Activated CD8-positive, alpha-beta memory T cell treated with anti-CD3 and anti-CD28 coated beads, Interleukin-2, amount 10 ng/mL, durations not matched to agents 7 days and 5 days (primary cell): ENCODE data around the gene RNF103. TPM values are rescaled to one million over a fixed set of nuclear protein-coding genes. Genes with fewer than 3 reads are reported as not detected.

Experiments used
- ATAC-seq: fragments of 150-1000 bp; cut with Tn5 transposase; one replicate; pipeline ENCODE4 v1.10.0; 2021; ENCODE audit warnings: moderate library complexity
- CTCF ChIA-PET: fragments of 350-600 bp; sonication (Branson Sonifier 250); formaldehyde crosslinking; loops from one replicate; lab custom pipeline; 2021; ENCODE audit warnings: antibody characterized with exemption; lab: Charles Lee
- DNase-seq: peaks from one replicate; pipeline ENCODE4 v3.0.0-alpha.2; 2020
- H3K27ac Mint-ChIP-seq: one replicate; pipeline ENCODE4 v1.8.0; 2021; ENCODE audit warnings: mild to moderate bottlenecking, mixed read lengths
- H3K27me3 Mint-ChIP-seq: one replicate; pipeline ENCODE4 v1.8.0; 2021; ENCODE audit warnings: mixed read lengths
- H3K36me3 Mint-ChIP-seq: one replicate; pipeline ENCODE4 v1.8.0; 2021; ENCODE audit warnings: mild to moderate bottlenecking, mixed read lengths
- H3K4me1 Mint-ChIP-seq: one replicate; pipeline ENCODE4 v1.8.0; 2021; ENCODE audit warnings: mixed read lengths
- H3K4me3 Mint-ChIP-seq: one replicate; pipeline ENCODE4 v1.8.0; 2021; ENCODE audit warnings: mild to moderate bottlenecking, moderate library complexity, mixed read lengths
- H3K9me3 Mint-ChIP-seq: one replicate; pipeline ENCODE4 v1.8.0; 2022; ENCODE audit warnings: low read depth, mixed read lengths
- total RNA-seq, 2 experiments: library from RNA; stranded (reverse); gene quantifications; one replicate each; pipeline ENCODE4 v1.2.3, GENCODE V29; 2021

RNF103 gene
- total RNA-seq, 2 experiments from 2014 or later, result 12.9 to 13.1 TPM

DNA sequence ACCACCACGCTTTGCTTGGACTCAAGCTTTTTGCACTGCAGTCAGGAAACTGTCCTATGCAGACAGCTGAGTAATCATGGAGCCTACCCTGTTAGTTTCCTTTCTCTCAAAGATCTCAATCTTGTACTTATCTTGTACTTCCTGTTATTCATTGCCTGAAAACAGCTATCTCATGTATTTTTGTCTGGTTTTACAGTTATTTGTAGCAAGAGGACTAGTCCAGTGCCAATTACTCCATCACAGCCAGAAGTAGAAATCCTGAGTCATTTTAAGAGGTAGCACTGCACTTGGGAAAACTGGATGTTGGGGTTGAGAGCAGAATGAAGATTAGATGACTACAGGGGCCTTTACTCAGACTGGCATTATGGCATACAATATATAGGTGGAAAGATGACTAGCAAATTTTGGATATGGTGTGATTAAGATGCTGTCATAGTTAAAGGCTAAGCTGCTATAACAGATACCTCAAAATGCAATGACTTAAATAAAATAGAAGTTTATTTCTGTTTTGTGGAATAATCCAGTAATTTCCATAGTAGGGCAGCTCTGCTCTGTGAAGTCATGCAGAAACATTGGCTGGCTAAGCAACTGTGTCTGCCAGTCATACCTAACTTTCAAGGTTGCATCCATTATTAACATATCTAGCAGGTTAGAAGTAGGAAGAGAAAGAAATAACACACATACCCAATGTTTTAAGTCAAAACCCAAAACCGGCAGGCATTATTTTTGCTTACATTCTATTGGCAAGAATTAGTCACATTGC, 39.3 kb downstream of the RNF103 start:
- Mint-ChIP-seq H3K27ac (peak overlapping the region; percentile 76), H3K27me3 (peaks cover 5% of the 10 kb centered on the region), H3K36me3 (peaks cover 11% of the 10 kb centered on the region), H3K4me3 (no peak overlapping the region), H3K4me1 (peaks cover 12% of the 10 kb centered on the region), H3K9me3 (peaks cover 6% of the 10 kb centered on the region)
- DNase-seq (no peak), ATAC-seq (peak; percentile 89)
- CTCF ChIA-PET, result interaction anchor here (1.0 kb wide), 1 partner anchor 15 kb away, joined by 4 read pairs; no protein-coding TSS in a partner anchor

DNA sequence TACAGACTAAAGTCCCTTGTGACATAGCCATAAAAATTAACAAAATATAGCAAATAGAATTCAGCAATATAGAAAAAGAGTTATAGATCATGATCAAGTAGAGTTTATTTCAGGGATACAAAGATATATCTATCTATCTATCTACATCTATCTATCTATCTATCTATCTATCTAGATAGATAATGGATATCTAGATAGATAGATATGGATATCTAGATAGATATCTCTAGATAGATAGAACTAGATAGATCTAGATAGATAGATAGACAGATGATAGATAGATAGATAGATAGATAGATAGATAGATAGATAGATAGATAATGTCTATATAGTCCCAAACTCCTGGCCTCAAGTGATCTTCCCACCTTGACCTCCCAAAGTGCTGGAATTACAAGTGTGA, 43.1 kb downstream of the RNF103 start:
- CTCF ChIA-PET, result no interaction called here
- ATAC-seq (no peak), DNase-seq (no peak)
- Mint-ChIP-seq H3K36me3 (peaks cover 10% of the 10 kb centered on the region), H3K4me1 (peaks cover 12% of the 10 kb centered on the region), H3K9me3 (peaks cover 6% of the 10 kb centered on the region), H3K27me3 (peaks cover 5% of the 10 kb centered on the region), H3K27ac (no peak overlapping the region), H3K4me3 (no peak overlapping the region)

DNA sequence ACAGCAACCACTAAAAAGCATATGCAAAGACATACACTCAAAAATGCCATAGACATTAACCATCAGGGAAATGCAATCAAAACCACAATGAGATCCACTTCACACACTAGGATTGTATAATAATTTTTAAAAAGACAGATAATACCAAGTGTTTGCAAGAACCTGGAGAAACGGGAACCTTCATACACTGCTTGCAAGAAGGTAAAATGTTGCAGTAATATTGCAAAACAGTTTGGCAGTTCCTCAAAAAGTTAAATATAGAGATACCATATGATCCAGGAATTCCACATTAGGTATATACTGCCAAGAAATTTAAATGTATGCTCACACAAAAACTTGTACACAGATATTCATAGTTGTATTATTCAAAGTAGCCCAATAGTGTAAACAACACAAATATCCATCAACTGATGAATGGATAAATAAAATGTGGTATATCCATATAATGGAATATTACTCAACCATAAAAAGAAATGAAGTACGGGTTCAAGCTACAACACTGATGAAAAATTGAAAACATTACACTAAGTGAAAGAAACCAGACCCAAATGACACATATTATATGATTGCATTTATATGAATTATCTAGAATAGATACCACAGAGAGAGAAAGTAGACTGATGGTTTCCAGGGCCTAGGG, 45.7 kb downstream of the RNF103 start:
- ATAC-seq (no peak), DNase-seq (no peak)
- H3K4me1 Mint-ChIP-seq, result peaks cover 2% of the 10 kb centered on the region
- no peaks in the 10 kb centered on the region for H3K36me3 Mint-ChIP-seq
- H3K9me3 Mint-ChIP-seq, result peaks cover 2% of the 10 kb centered on the region
- CTCF ChIA-PET, result no interaction called here
- peaks cover 5% of the 10 kb centered on the region for H3K27me3 Mint-ChIP-seq
- H3K27ac Mint-ChIP-seq, result no peak overlapping the region
- no peak overlapping the region for H3K4me3 Mint-ChIP-seq

- Mint-ChIP-seq H3K4me3 (no peak overlapping the region), H3K4me1 (no peaks in the 10 kb centered on the region), H3K27me3 (peaks cover 2% of the 10 kb centered on the region), H3K27ac (no peak overlapping the region), H3K9me3 (no peaks in the 10 kb centered on the region), H3K36me3 (peaks cover 2% of the 10 kb centered on the region)
- CTCF ChIA-PET, result no interaction called here
- DNase-seq (no peak), ATAC-seq (no peak)
Measured at GRCh38 chr2:86570059-86570458, 53.6 kb downstream of the RNF103 start.

GRCh38 chr2:86566821-86567190, 56.9 kb downstream of the RNF103 start:
- CTCF ChIA-PET, result no interaction called here
- Mint-ChIP-seq H3K4me1 (peaks cover 20% of the 10 kb centered on the region), H3K27ac (no peak overlapping the region), H3K36me3 (peaks cover 2% of the 10 kb centered on the region), H3K27me3 (peaks cover 2% of the 10 kb centered on the region), H3K4me3 (no peak overlapping the region), H3K9me3 (no peaks in the 10 kb centered on the region)
- ATAC-seq, result no peak
- no peak for DNase-seq

GRCh38 chr2:86566158-86566820, 57.4 kb downstream of the RNF103 start:
- CTCF ChIA-PET, result no interaction called here
- H3K27ac Mint-ChIP-seq, result no peak overlapping the region
- peaks cover 2% of the 10 kb centered on the region for H3K36me3 Mint-ChIP-seq
- H3K4me3 Mint-ChIP-seq, result no peak overlapping the region
- ATAC-seq (no peak), DNase-seq (no peak)
- peaks cover 2% of the 10 kb centered on the region for H3K27me3 Mint-ChIP-seq
- no peaks in the 10 kb centered on the region for H3K9me3 Mint-ChIP-seq
- H3K4me1 Mint-ChIP-seq, result peaks cover 25% of the 10 kb centered on the region

DNA sequence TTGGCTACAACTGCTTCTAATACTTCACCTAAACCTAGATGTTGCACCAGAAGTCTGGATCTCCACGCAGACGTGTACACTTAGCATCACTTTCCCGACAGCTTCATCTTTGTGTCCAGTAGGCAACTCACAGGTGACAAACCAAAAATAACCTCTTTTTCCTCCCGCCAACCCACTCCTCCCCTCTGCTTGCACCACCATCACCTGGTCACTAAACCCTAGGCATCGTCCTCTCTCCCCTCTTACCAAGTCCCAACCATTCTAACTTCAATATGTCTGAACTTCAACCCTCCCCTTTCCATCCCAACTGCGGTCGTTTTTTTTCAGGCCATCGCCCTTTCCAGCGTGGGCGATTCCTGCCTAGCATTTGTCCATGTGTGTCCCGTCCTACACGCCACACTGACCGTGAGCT, 60.0 kb downstream of the RNF103 start:
- peak overlapping the region; percentile 82 for H3K4me3 Mint-ChIP-seq
- peaks cover 13% of the 10 kb centered on the region for H3K36me3 Mint-ChIP-seq
- no peaks in the 10 kb centered on the region for H3K9me3 Mint-ChIP-seq
- H3K27me3 Mint-ChIP-seq, result no peaks in the 10 kb centered on the region
- H3K27ac Mint-ChIP-seq, result peak overlapping the region; percentile 97
- peaks cover 33% of the 10 kb centered on the region for H3K4me1 Mint-ChIP-seq
- DNase-seq, result no peak
- no peak for ATAC-seq
- CTCF ChIA-PET, result interaction anchor here (0.6 kb wide), 1 partner anchor 761 kb away, joined by 3 read pairs; no protein-coding TSS in a partner anchor

DNA sequence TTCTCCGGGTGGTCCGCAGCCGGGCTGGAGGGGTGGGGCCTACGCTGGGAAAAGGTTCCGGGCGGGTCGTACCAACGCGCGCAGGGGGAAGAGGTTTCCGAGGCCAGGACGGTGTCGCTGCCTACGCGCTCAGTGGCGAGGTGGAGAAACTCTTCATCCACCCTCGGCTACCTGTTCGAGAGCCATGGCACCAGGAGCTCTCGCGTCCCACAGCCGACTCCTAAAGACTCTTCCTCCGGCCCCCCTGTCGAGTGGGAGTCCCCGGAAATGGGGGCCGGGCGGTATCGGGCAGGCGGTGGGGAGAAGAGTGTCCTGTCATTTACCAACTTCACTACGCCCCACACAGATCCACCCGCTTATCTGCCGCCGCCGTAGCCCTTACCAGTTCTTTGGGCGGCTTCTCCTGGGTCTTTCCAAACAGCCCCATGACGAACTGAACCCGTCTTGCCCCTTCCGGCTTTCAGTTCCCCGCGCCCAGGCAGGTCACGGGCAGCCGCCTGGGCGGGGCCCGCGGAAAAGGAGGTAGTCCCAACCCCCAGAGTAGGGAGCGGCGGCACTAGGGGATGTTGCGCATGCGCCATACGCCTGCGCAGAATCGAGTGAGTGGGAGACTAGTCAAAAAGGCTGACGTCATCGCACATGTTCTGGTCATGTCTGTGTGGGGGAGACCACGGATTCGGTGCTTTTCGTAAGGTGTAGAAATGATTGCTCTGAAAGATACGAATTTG, 60.6 kb downstream of the RNF103 start, which contains the start of gene CHMP3:
CHMP3 (minus strand) TSS at position 522 of the 728 bp plus-strand sequence; CDS start at position 427, 95 bp downstream.
- Mint-ChIP-seq H3K27me3 (no peaks in the 10 kb centered on the region), H3K4me3 (peak within 1 kb of the TSS; percentile 82), H3K4me1 (peaks cover 37% of the 10 kb centered on the region), H3K9me3 (no peaks in the 10 kb centered on the region), H3K27ac (peak within 1 kb of the TSS; percentile 97), H3K36me3 (peaks cover 17% of the 10 kb centered on the region)
- peak; percentile 93 for ATAC-seq
- DNase-seq, result peak; percentile 98
- CTCF ChIA-PET, result interaction anchor here (0.6 to 1.0 kb wide), 3 partner anchors 9 to 760 kb away, joined by 3 to 4 read pairs (median 4); no protein-coding TSS in a partner anchor

- H3K9me3 Mint-ChIP-seq, result no peaks in the 10 kb centered on the region
- H3K4me3 Mint-ChIP-seq, result peak overlapping the region; percentile 82
- H3K27me3 Mint-ChIP-seq, result no peaks in the 10 kb centered on the region
- DNase-seq, result no peak
- H3K27ac Mint-ChIP-seq, result peak overlapping the region; percentile 97
- CTCF ChIA-PET, result interaction anchor here (0.7 to 1.0 kb wide), 3 partner anchors 10 to 341 kb away, joined by 3 to 4 read pairs (median 4); no protein-coding TSS in a partner anchor
- H3K36me3 Mint-ChIP-seq, result peaks cover 17% of the 10 kb centered on the region
- H3K4me1 Mint-ChIP-seq, result peaks cover 37% of the 10 kb centered on the region
- ATAC-seq, result no peak
Measured at GRCh38 chr2:86562485-86562921, 61.2 kb downstream of the RNF103 start.

- no peaks in the 10 kb centered on the region for H3K9me3 Mint-ChIP-seq
- H3K4me1 Mint-ChIP-seq, result peaks cover 32% of the 10 kb centered on the region
Measured at GRCh38 chr2:86557836-86558235, 65.8 kb downstream of the RNF103 start.

DNA sequence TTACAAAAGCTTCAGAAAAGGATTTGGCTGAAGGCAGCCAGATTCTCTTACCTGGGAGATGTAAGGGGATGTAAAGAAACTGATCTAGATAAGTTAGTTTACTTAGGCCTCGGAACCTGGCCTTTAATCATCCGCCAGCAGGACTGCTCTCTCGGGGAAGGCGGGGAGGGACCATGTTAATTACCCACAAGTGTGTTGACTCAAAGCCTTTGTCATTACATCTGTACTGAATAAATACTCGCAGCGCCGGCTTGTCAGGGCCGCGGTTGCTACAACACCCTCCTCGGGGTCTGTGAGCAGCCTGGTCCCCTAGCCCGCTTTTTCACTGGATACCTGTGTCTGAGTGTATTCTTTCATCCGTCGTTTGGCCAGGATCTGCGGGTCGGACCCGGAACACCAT, 67.2 kb downstream of the RNF103 start:
- H3K4me3 Mint-ChIP-seq, result no peak overlapping the region
- no peaks in the 10 kb centered on the region for H3K9me3 Mint-ChIP-seq
- no peaks in the 10 kb centered on the region for H3K27me3 Mint-ChIP-seq
- H3K36me3 Mint-ChIP-seq, result peaks cover 44% of the 10 kb centered on the region
- no peak overlapping the region for H3K27ac Mint-ChIP-seq
- DNase-seq, result no peak
- CTCF ChIA-PET, result no interaction called here
- peaks cover 26% of the 10 kb centered on the region for H3K4me1 Mint-ChIP-seq
- ATAC-seq, result no peak

More at GRCh38 chr2:86557836-86558235, 65.8 kb downstream of the RNF103 start:
- no peak for ATAC-seq
- Mint-ChIP-seq H3K27ac (no peak overlapping the region), H3K36me3 (peaks cover 32% of the 10 kb centered on the region), H3K4me3 (no peak overlapping the region), H3K27me3 (no peaks in the 10 kb centered on the region)
- CTCF ChIA-PET, result no interaction called here
- DNase-seq, result no peak
